GM21528 (cell line): ENCODE results near the gene CYBB.
"Not testable (repeated sequence)": the region's sequence is repeated elsewhere in the genome, so short reads cannot be mapped to it uniquely, and the experiment has no call there.

ENCODE experiments used
- ATAC-seq: cut with Tn5 transposase; IDR thresholded peaks from one replicate; pipeline ENCODE4 v1.9.1; 2021; ENCODE audit warnings: mild to moderate bottlenecking, moderate library complexity; ENCODE audit not compliant: unreplicated experiment, low FRiP score

CYBB gene

GRCh38 chrX:37779857-37780256 is at the start of gene CYBB:
Gene CYBB (plus strand): TSS chrX:37780059. CDS start chrX:37780078, 19 bp downstream.
- ATAC-seq, result no peak

- no peak for ATAC-seq
Observed at GRCh38 chrX:37745354-37745753, 34.5 kb upstream of the CYBB start.

GRCh38 chrX:37745835-37746217 is 34.0 kb upstream of the CYBB start:
- peak; percentile 44 for ATAC-seq

- ATAC-seq, result peak; percentile 95
Observed at GRCh38 chrX:37746218-37746941, 33.5 kb upstream of the CYBB start.

DNA sequence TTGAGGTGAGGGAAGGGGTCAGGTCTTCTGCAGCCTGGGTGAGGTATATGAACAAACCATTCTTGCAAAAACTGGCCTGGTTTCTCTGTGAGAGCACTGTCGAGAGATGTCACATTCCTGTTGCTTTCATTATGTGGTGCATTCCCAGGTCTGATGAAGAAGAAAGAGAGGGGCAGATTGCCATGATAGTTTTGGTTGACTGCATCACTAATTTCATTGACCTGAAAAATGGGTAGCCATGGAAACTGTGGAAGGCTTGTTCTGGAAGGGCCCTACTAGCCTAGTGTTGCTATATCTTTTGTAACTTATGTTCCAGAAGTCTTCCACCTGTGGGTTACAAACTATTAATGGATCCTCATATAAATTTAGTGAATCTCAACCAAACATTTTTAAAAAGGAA is 32.9 kb upstream of the CYBB start:
- no peak for ATAC-seq

- ATAC-seq, result no peak
Observed at GRCh38 chrX:37752281-37752680, 27.6 kb upstream of the CYBB start.

- no peak for ATAC-seq
Observed at GRCh38 chrX:37752936-37753335, 26.9 kb upstream of the CYBB start.

GRCh38 chrX:37753384-37753783 is 26.5 kb upstream of the CYBB start:
- ATAC-seq, result no peak

DNA sequence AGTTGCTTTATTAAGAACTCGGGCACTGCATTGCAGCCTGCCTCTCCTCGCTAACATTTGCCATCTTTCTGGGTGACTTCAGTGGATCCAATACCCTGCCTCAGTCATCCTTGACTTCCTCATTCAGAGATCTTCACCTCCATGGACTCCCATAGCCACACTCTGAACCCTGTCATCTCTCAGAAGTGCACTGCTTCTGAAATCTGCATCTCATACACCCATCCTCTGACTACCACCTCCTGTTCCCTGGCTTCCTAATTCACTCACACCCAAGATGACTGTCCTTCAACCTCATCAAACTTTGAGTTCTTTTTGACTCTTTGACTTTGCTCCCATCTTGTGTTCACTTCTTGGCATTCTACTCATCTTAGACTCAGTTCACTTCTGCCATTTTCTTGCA is 25.3 kb upstream of the CYBB start:
- ATAC-seq, result peak; percentile 22

GRCh38 chrX:37755025-37755424 is 24.8 kb upstream of the CYBB start:
- ATAC-seq, result peak; percentile 93

DNA sequence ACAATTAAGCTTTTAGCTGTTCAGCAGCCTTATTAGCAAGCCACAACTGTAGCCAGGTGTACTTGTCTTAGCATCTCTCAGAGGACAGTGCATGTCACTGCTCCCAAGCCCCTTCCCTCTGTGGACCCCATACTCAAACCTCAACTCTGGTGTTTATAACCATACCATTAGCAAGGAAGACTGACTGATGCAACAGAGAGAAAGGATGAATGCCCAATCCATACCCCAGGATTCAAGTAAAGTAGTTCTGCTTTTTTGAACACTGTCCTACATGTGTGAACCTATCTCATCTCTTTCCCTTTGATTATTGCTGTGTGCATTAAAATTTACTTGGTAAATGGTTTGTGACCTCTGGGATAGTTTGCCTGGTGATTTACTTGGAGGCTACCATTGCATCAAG is 22.8 kb upstream of the CYBB start:
- no peak for ATAC-seq

DNA sequence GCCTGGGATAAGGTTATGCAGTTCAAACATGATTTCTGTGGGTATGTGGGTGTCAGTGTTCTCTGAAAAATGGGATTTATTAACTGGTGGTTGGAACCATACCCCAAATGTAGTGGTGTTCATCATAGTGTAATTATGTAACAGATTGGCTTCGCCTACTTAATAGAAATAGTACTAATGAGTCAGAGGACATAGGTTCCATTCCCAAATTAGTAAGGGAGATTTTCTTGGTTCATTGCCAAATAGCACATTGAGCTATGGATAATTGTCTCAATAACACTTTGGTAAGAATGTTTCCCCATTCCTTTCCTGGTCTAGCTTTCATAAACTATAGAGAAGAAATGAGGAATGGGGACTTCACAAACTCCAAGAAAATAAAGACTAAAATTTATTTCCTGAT is 20.5 kb upstream of the CYBB start:
- no peak for ATAC-seq

GRCh38 chrX:37759878-37760418 is 19.9 kb upstream of the CYBB start:
- ATAC-seq, result no peak

- no peak for ATAC-seq
Observed at GRCh38 chrX:37763400-37763799, 16.5 kb upstream of the CYBB start.

GRCh38 chrX:37765507-37765906 is 14.4 kb upstream of the CYBB start:
- no peak for ATAC-seq

DNA sequence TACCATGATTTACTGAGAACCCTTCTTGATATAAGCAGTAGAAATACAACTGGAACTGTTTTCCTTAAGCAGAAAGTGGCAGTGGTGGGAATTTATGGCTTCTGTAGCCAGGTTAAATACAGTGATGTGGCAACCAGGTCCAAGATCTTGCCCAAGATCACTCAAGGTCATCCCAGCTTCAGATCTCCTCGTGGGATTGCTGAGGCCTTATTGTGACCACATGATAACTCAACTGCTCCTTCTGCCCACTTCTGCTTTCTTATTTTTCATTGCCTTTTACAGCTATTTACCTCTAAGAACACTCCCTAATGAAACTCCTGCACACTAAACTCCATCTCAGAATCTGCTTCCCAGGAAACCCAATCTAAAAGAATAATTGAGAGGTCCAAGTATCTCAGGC is 12.4 kb upstream of the CYBB start:
- no peak for ATAC-seq

GRCh38 chrX:37768866-37769265 is 11.0 kb upstream of the CYBB start:
- ATAC-seq, result not testable (repeated sequence)

- ATAC-seq, result peak; percentile 86
Observed at GRCh38 chrX:37776283-37776986, 3.4 kb upstream of the CYBB start.

- peak; percentile 30 for ATAC-seq
Observed at GRCh38 chrX:37776987-37777325, 2.9 kb upstream of the CYBB start.

DNA sequence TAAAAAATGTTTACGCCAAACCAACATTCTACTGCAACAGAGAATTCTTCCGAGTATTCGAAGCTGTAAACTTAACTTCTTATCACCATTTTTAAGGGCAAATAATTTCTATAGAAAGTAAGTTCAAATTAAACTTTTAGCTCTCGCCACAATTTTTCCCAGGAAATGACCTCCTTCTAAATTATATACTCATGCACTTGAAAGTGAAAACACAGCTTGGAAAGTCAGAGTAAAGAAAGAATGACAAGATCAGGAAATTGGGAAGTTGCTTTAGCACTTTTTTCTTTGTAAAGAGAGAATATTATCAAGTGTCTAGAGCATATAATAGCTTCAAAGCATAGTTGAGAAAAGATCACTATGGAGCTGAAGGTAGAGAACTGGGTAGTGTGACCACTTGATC is 1.2 kb downstream of the CYBB start:
- ATAC-seq, result no peak

DNA sequence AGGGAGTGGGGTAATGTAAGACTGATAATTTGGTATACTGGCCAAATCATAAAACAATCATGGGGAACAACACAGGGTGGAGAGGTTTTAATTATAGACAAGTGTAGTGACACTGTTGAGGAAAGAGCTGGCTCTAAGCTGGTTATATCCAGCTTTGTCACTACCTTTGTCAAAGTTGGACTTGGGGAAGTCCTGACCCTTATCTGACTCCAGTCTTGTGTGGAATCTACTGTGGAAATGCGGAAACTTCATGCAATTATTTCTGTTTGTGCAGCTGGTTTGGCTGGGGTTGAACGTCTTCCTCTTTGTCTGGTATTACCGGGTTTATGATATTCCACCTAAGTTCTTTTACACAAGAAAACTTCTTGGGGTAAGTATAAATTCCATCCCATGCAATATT is 2.0 kb downstream of the CYBB start:
- no peak for ATAC-seq

DNA sequence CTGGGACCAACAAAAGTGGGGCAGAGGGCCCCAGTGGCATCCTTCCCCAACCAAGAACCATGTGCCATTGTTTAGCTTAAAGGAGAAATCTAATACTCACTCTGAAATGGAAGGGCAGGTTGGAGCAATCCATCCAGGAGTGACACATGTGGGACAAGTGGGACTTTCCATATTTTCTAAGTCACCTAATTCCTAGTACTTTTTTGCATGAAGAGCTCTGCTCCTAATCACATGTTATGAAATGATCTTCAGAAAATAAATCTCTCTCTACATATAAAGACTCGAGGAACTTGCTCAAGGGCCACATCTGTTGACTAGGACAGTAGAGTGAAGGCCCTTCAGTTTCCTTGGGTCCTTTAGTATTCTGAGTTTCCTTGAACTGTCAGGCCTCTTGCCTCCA is 2.5 kb downstream of the CYBB start:
- ATAC-seq, result no peak
